Measurements from ENCODE around the gene MAN1C1. TPM values are rescaled to one million over a fixed set of nuclear protein-coding genes. Genes with fewer than 3 reads are reported as not detected.

Gene MAN1C1
- total and polyA plus RNA-seq, 2 donors (not counting 3 experiments of a cell fraction or from before 2014, with no cell fraction given) = 1.5 to 4.0 TPM

DNA sequence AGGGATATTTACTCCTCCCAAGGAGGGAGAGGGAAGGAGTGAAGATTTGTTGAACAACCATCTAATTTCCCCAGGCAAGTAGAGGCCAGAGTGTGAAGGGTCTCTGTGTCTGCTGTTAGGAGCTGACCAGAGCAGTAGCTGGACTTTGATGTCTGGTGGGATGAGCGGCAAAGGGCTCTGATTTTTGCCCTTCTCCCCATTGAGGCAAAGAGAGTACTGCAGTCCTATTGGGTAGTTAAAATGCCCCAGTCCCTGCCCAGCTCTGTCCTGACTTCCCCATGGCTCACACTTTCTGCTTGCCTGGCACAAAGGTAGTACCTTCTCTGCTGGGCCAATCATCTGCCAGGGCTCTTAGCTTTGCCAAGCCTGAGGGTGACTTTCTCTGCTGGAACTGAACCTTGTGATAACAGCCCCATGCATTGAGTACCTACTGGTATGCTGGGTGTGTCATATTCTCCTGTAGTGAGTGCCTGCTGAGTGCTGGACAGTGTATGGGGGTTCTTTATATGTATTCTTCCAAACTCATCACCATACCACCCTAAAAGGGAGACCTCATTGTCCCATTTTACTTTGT lies 119.5 kb downstream of the MAN1C1 start:
- Histone ChIP-seq H3K36me3 (ENCODE audit: control insufficient read depth in 2 of 2, extremely low read depth in 1 of 2, insufficient read depth in 2 of 2, low read length in 2 of 2) (no peaks in the 10 kb centered on the region), H3K4me3 (replicated peaks in 1 of 3; ENCODE audit: insufficient read depth in 1 of 3, low read depth in 1 of 3, low read length in 3 of 3) (no peak overlapping the region), H4K20me1 (replicated peaks; ENCODE audit: control insufficient read depth, extremely low read depth, insufficient read depth, low read length) (no peaks in the 10 kb centered on the region), H3K27me3 (ENCODE audit: control insufficient read depth in 2 of 2, insufficient read depth in 2 of 2, low read length in 2 of 2) (peaks cover 0 to 8% of the 10 kb centered on the region in 2 experiments), H3K9me3 (replicated peaks; ENCODE audit: control insufficient read depth, insufficient read depth, low read length) (no peaks in the 10 kb centered on the region), H2AFZ (ENCODE audit: low read depth, low read length) (no peak overlapping the region), H3K4me2 (ENCODE audit: insufficient read depth, low read length) (no peak overlapping the region), H3K9me1 (replicated peaks; ENCODE audit: control insufficient read depth, extremely low read depth, insufficient read depth, low read length) (no peaks in the 10 kb centered on the region), H3K9ac (replicated peaks; ENCODE audit: extremely low read depth, insufficient read depth, low read length) (no peak overlapping the region), H3K27ac (ENCODE audit: insufficient read depth, low read depth, low read length) (no peak overlapping the region), H3K4me1 (ENCODE audit: control insufficient read depth, extremely low read depth, insufficient read depth, low read length) (no peaks in the 10 kb centered on the region), H3K79me2 (ENCODE audit: control insufficient read depth, insufficient read depth, low read length) (no peaks in the 10 kb centered on the region)
- DNase-seq (ENCODE audit: low read depth, low spot score) = no peak
- CTCF ChIA-PET = interaction anchor here (0.6 to 1.1 kb wide), 2 partner anchors 22 to 70 kb away, joined by 3 to 4 read pairs; no protein-coding TSS in a partner anchor
- TF ChIP-seq POLR2A (IDR thresholded peaks at IDR 0.05; ENCODE audit: low read depth, low read length) = no peak
- TF ChIP-seq, protein P1, sequence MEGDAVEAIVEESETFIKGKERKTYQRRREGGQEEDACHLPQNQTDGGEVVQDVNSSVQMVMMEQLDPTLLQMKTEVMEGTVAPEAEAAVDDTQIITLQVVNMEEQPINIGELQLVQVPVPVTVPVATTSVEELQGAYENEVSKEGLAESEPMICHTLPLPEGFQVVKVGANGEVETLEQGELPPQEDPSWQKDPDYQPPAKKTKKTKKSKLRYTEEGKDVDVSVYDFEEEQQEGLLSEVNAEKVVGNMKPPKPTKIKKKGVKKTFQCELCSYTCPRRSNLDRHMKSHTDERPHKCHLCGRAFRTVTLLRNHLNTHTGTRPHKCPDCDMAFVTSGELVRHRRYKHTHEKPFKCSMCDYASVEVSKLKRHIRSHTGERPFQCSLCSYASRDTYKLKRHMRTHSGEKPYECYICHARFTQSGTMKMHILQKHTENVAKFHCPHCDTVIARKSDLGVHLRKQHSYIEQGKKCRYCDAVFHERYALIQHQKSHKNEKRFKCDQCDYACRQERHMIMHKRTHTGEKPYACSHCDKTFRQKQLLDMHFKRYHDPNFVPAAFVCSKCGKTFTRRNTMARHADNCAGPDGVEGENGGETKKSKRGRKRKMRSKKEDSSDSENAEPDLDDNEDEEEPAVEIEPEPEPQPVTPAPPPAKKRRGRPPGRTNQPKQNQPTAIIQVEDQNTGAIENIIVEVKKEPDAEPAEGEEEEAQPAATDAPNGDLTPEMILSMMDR (IDR thresholded peaks at IDR 0.05; ENCODE audit: extremely low read depth in 1 of 2, insufficient read depth in 1 of 2, low read depth in 1 of 2, low read length in 2 of 2) = no peak
- no peak for TF ChIP-seq MYC (IDR thresholded peaks at IDR 0.05; ENCODE audit: low read depth, low read length)
- no peak for TF ChIP-seq JUN (IDR thresholded peaks at IDR 0.05; ENCODE audit: borderline replicate concordance, insufficient read depth, insufficient read length, low read depth)
- no peak for TF ChIP-seq EZH2 (IDR thresholded peaks at IDR 0.05; ENCODE audit: borderline replicate concordance, low read depth, low read length, severe bottlenecking)
- no peak for TF ChIP-seq POLR2AphosphoS5 (IDR thresholded peaks at IDR 0.05; ENCODE audit: insufficient read depth, low read depth, low read length)
- dilution Hi-C loops (cut with MboI; ENCODE audit: extremely low pct_ligation_motif_present, low sequenced_read_pairs) (no loop called here), intact Hi-C loops (cut with micrococcal nuclease) (no loop called here)
- FAIRE-seq = no peak
- BruUV-seq (replicated peaks) = no TSS peak
- POLR2A ChIA-PET = no interaction called here

Measured in endothelial cell of umbilical vein (primary cell).